ENCODE data around the gene DIP2B. TPM values are rescaled to one million over a fixed set of nuclear protein-coding genes. Genes with fewer than 3 reads are reported as not detected.

DIP2B gene
- total and polyA plus RNA-seq, 2 of the 13 experiments (the other 11 are each of a cell fraction or from before 2014, with no cell fraction given): 32.1 to 35.8 TPM

- TF ChIP-seq MED1 (CRISPR knock-in tag; IDR thresholded peaks at IDR 0.05) (peak; percentile 88), ELF3 (CRISPR knock-in tag; IDR thresholded peaks at IDR 0.05) (peak; percentile 67), KLF12 (CRISPR knock-in tag; IDR thresholded peaks at IDR 0.05; ENCODE audit: borderline replicate concordance) (no peak), ATF7 (IDR thresholded peaks at IDR 0.05) (no peak), ATF7 (CRISPR knock-in tag; IDR thresholded peaks at IDR 0.05) (no peak), ZNF652 (CRISPR knock-in tag; IDR thresholded peaks at IDR 0.05; ENCODE audit: borderline replicate concordance, low read depth) (0 out of 2 replicates have a peak, but pooled peaks have one; percentile 16), SKI (IDR thresholded peaks at IDR 0.05; ENCODE audit: partially characterized antibody) (no peak), MAF1 (CRISPR knock-in tag; IDR thresholded peaks at IDR 0.05; ENCODE audit: borderline replicate concordance) (no peak), DRAP1 (CRISPR knock-in tag; IDR thresholded peaks at IDR 0.05) (peak; percentile 60; the same call in 1 of the 2 replicates), JUN (CRISPR knock-in tag; IDR thresholded peaks at IDR 0.05) (no peak), ZNF33A (CRISPR knock-in tag; IDR thresholded peaks at IDR 0.05; ENCODE audit: borderline replicate concordance) (no peak), ZNF367 (CRISPR knock-in tag; IDR thresholded peaks at IDR 0.05; ENCODE audit: borderline replicate concordance) (no peak), ETV5 (CRISPR knock-in tag; IDR thresholded peaks at IDR 0.05; ENCODE audit: borderline replicate concordance) (peak; percentile 89), SMARCC2 (IDR thresholded peaks at IDR 0.05) (no peak), RXRB (CRISPR knock-in tag; IDR thresholded peaks at IDR 0.05; ENCODE audit: borderline replicate concordance) (peak; percentile 57; the same call in 1 of the 2 replicates), FOXO1 (CRISPR knock-in tag; IDR thresholded peaks at IDR 0.05) (peak; percentile 9; the same call in 1 of the 2 replicates), ATF2 (CRISPR knock-in tag; IDR thresholded peaks at IDR 0.05) (0 out of 2 replicates have a peak, but pooled peaks have one; percentile 12), ZNF543 (CRISPR knock-in tag; IDR thresholded peaks at IDR 0.05) (0 out of 2 replicates have a peak, but pooled peaks have one; percentile 32), KLF16 (CRISPR knock-in tag; IDR thresholded peaks at IDR 0.05) (peak in 1 of 2 experiments; percentile 57; a peak in 1 of 4 replicates), HHEX (CRISPR knock-in tag; IDR thresholded peaks at IDR 0.05) (no peak), ZNF557 (CRISPR knock-in tag; IDR thresholded peaks at IDR 0.05) (no peak), ZNF775 (CRISPR knock-in tag; IDR thresholded peaks at IDR 0.05; ENCODE audit: borderline replicate concordance) (peak; percentile 26; the same call in 1 of the 2 replicates), KAT7 (CRISPR knock-in tag; IDR thresholded peaks at IDR 0.05; ENCODE audit: borderline replicate concordance) (no peak), GMEB1 (CRISPR knock-in tag; IDR thresholded peaks at IDR 0.05; ENCODE audit: borderline replicate concordance) (peak; percentile 15; the same call in 1 of the 2 replicates), HES4 (CRISPR knock-in tag; IDR thresholded peaks at IDR 0.05; ENCODE audit: borderline replicate concordance) (no peak)
- TF ChIP-seq, protein P1, sequence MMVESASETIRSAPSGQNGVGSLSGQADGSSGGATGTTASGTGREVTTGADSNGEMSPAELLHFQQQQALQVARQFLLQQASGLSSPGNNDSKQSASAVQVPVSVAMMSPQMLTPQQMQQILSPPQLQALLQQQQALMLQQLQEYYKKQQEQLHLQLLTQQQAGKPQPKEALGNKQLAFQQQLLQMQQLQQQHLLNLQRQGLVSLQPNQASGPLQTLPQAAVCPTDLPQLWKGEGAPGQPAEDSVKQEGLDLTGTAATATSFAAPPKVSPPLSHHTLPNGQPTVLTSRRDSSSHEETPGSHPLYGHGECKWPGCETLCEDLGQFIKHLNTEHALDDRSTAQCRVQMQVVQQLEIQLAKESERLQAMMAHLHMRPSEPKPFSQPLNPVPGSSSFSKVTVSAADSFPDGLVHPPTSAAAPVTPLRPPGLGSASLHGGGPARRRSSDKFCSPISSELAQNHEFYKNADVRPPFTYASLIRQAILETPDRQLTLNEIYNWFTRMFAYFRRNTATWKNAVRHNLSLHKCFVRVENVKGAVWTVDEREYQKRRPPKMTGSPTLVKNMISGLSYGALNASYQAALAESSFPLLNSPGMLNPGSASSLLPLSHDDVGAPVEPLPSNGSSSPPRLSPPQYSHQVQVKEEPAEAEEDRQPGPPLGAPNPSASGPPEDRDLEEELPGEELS (CRISPR knock-in tag; IDR thresholded peaks at IDR 0.05): peak; percentile 84
Observed at GRCh38 chr12:50508970-50509663, 4.3 kb downstream of the DIP2B start (continued).
